Common myeloid progenitor, CD34-positive (primary cell): Measurements from ENCODE around the gene ZNF358.

Experiments used
- CTCF ChIA-PET: fragments of 350-600 bp; sonication (Branson Sonifier 250); formaldehyde crosslinking; loops from one replicate; lab custom pipeline; 2021; ENCODE audit warnings: antibody characterized with exemption; lab: Charles Lee
- POLR2A ChIA-PET: fragments of 350-600 bp; sonication (Branson Sonifier 250); formaldehyde crosslinking; loops from one replicate; lab custom pipeline; 2021; ENCODE audit warnings: antibody characterized with exemption; lab: Charles Lee
- DNase-seq, 3 donors: peaks; one replicate each; pipeline versions ENCODE4 v3.0.0 to v3.0.0-alpha.2; 2013
- H3K27ac ChIP-seq, 2 experiments: 1 replicate in 1 of 2; 2 replicates in 1 of 2; pipeline ENCODE4 v1.7.0; 2013; ENCODE audit warnings: inconsistent platforms in 2 of 2, low read length in 2 of 2, mild to moderate bottlenecking in 2 of 2, low read depth in 1 of 2, moderate library complexity in 1 of 2; ENCODE audit not compliant: severe bottlenecking in 2 of 2, insufficient read depth in 1 of 2, poor library complexity in 1 of 2
- H3K27me3 ChIP-seq, 5 experiments: replicated peaks in 2 of 5; 1 replicate in 3 of 5; 2 replicates in 2 of 5; pipeline versions ENCODE4 v1.6.1 to v1.7.0; 2013; ENCODE audit warnings: low read length in 4 of 5, mild to moderate bottlenecking in 2 of 5, moderate library complexity in 2 of 5, inconsistent platforms in 1 of 5; ENCODE audit not compliant: insufficient read depth in 5 of 5, control insufficient read depth in 4 of 5
- H3K36me3 ChIP-seq, 4 experiments: 1 replicate in 2 of 4; 2 replicates in 2 of 4; pipeline versions ENCODE4 v1.6.1 to v1.7.0; 2013; ENCODE audit warnings: low read length in 3 of 4, control low read depth in 1 of 4, mild to moderate bottlenecking in 1 of 4; ENCODE audit not compliant: control insufficient read depth in 4 of 4, insufficient read depth in 4 of 4
- H3K4me1 ChIP-seq, 4 experiments: 1 replicate in 3 of 4; 2 replicates in 1 of 4; pipeline versions ENCODE4 v1.6.1 to v1.7.1; 2013; ENCODE audit warnings: low read length in 3 of 4, mild to moderate bottlenecking in 3 of 4, control low read depth in 1 of 4, inconsistent platforms in 1 of 4, moderate library complexity in 1 of 4; ENCODE audit not compliant: control insufficient read depth in 4 of 4, insufficient read depth in 4 of 4; ENCODE audit errors: control extremely low read depth in 1 of 4
- H3K4me3 ChIP-seq, 7 experiments: 1 replicate in 4 of 7; 2 replicates in 3 of 7; pipeline versions ENCODE4 v1.5.1 to v1.7.0; 2013; ENCODE audit warnings: mild to moderate bottlenecking in 7 of 7, low read length in 6 of 7, moderate library complexity in 6 of 7, inconsistent platforms in 2 of 7, low read depth in 2 of 7, control low read depth in 1 of 7; ENCODE audit not compliant: insufficient read depth in 4 of 7, control insufficient read depth in 1 of 7; ENCODE audit errors: extremely low read depth in 1 of 7
- H3K9me3 ChIP-seq, 5 experiments: 1 replicate in 4 of 5; 2 replicates in 1 of 5; pipeline versions ENCODE4 v1.6.1 to v1.7.1; 2013; ENCODE audit warnings: low read length in 4 of 5, mild to moderate bottlenecking in 2 of 5, inconsistent platforms in 1 of 5, low read depth in 1 of 5, moderate library complexity in 1 of 5; ENCODE audit not compliant: control insufficient read depth in 4 of 5, insufficient read depth in 2 of 5; ENCODE audit errors: control extremely low read depth in 1 of 5
- WGBS: methylation state at CpG from one replicate; pipeline ENCODE4 v1.1.5; 2013; ENCODE audit not compliant: insufficient coverage; 5-methylcytosine and 5-hydroxymethylcytosine counted together

ZNF358 gene

GRCh38 chr19:7489609-7490044 is 26.3 kb upstream of the ZNF358 start:
- CTCF ChIA-PET = interaction anchor here (0.7 to 1.1 kb wide), 2 partner anchors 15 to 31 kb away, joined by 3 to 4 read pairs; no protein-coding TSS in a partner anchor
- no peak for DNase-seq
- Histone ChIP-seq H3K27me3 (no peaks in the 10 kb centered on the region), H3K27ac (peak overlapping the region in 1 of 2 experiments; percentile 89), H3K9me3 (no peaks in the 10 kb centered on the region), H3K4me1 (peaks cover 0 to 31% (median 20%) of the 10 kb centered on the region in 4 experiments), H3K36me3 (no peaks in the 10 kb centered on the region), H3K4me3 (peak overlapping the region in 2 of 7 experiments; percentile 74 to 87)
- WGBS = 96% methylated on average over 7 of the region's 11 CpGs
- POLR2A ChIA-PET = interaction anchor here (0.5 kb wide), 1 partner anchor 20 kb away, joined by 4 read pairs; no protein-coding TSS in a partner anchor

GRCh38 chr19:7492142-7492541 is 23.8 kb upstream of the ZNF358 start:
- DNase-seq = peak; percentile 61 to 81 (median 74)
- Histone ChIP-seq H3K27me3 (no peaks in the 10 kb centered on the region), H3K4me3 (no peak overlapping the region), H3K4me1 (peaks cover 0 to 32% (median 20%) of the 10 kb centered on the region in 4 experiments), H3K9me3 (no peaks in the 10 kb centered on the region), H3K36me3 (no peaks in the 10 kb centered on the region), H3K27ac (no peak overlapping the region)
- ChIA-PET POLR2A (no interaction called here), CTCF (no interaction called here)
- 23% methylated on average over 2 of the region's 4 CpGs for WGBS

DNA sequence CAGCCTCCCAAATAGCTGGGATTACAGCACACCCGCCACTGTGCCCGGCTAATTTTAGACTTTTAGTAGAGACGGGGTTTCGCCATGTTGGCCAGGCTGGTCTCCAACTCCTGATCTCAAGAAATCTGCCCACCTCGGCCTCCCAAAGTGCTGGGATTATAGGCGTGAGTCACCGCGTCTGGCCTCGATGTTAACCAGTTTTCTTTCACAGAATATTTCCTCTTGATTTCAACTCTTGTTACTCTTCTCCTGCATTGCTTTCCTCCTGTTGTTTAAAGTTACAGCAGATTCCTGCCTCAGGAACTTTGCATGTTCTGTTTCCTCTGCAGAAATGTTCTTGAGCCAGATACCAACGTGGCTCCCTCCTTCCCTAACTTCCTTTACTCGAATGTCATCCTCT is 23.3 kb upstream of the ZNF358 start:
- H3K4me1 ChIP-seq = peaks cover 0 to 32% (median 20%) of the 10 kb centered on the region in 4 experiments
- H3K27me3 ChIP-seq = no peaks in the 10 kb centered on the region
- no peak for DNase-seq
- no peaks in the 10 kb centered on the region for H3K9me3 ChIP-seq
- WGBS = 85% methylated on average over 11 of the region's 11 CpGs
- no peak overlapping the region for H3K4me3 ChIP-seq
- CTCF ChIA-PET = no interaction called here
- POLR2A ChIA-PET = no interaction called here
- H3K36me3 ChIP-seq = no peaks in the 10 kb centered on the region
- H3K27ac ChIP-seq = no peak overlapping the region

GRCh38 chr19:7494416-7495098 is 21.3 kb upstream of the ZNF358 start:
- no peak overlapping the region for H3K4me3 ChIP-seq
- ChIA-PET POLR2A (interaction anchor here (0.6 kb wide), 1 partner anchor 17 kb away, joined by 3 read pairs; no protein-coding TSS in a partner anchor), CTCF (interaction anchor here (0.6 to 1.4 kb wide), 2 partner anchors 10 to 140 kb away, joined by 3 read pairs; no protein-coding TSS in a partner anchor)
- H3K9me3 ChIP-seq = no peaks in the 10 kb centered on the region
- H3K36me3 ChIP-seq = no peaks in the 10 kb centered on the region
- WGBS = 91% methylated on average over 13 of the region's 13 CpGs
- no peak overlapping the region for H3K27ac ChIP-seq
- no peak for DNase-seq
- no peaks in the 10 kb centered on the region for H3K27me3 ChIP-seq
- H3K4me1 ChIP-seq = peaks cover 0 to 18% (median 9%) of the 10 kb centered on the region in 4 experiments

DNA sequence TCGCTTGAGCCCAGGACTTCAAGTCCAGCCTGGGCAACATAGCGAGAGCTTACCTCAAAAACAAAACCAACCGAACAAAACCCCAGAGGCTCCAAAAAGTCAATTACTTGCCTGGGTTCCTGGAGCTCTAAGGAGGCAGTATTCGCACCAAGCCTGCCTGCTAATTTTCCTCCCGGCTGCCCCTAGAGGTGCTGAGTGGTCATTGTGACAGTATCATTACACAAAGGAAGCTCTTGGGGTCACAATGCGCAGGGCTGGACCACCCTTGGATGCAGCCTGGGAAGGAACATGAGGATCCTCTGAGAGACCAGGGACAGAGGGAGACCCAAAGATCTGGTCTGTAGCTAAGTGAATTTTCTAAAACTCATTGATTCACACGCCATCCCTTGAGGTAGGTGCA is 18.6 kb upstream of the ZNF358 start:
- H3K27me3 ChIP-seq = peaks cover 0 to 19% (median 7%) of the 10 kb centered on the region in 5 experiments
- no peak overlapping the region for H3K27ac ChIP-seq
- peak; percentile 38 to 62 (median 61) for DNase-seq
- H3K4me3 ChIP-seq = no peak overlapping the region
- no peaks in the 10 kb centered on the region for H3K36me3 ChIP-seq
- 47% methylated on average over 5 of the region's 7 CpGs for WGBS
- peaks cover 0 to 17% (median 11%) of the 10 kb centered on the region in 4 experiments for H3K4me1 ChIP-seq
- peaks cover 0 to 6% (median 0%) of the 10 kb centered on the region in 5 experiments for H3K9me3 ChIP-seq
- ChIA-PET CTCF (interaction anchor here (0.8 to 2.7 kb wide), 8 partner anchors 9 to 71 kb away, joined by 3 to 18 read pairs (median 6); partner anchors contain the start of genes MCOLN1, PEX11G and ZNF358), POLR2A (interaction anchor here (0.7 kb wide), 1 partner anchor 1007 kb away, joined by 3 read pairs; no protein-coding TSS in a partner anchor)

- Histone ChIP-seq H3K36me3 (no peaks in the 10 kb centered on the region), H3K9me3 (peaks cover 0 to 6% (median 0%) of the 10 kb centered on the region in 5 experiments), H3K4me3 (peak overlapping the region; percentile 26 to 63 (median 47)), H3K27ac (no peak overlapping the region), H3K4me1 (peaks cover 0 to 23% (median 19%) of the 10 kb centered on the region in 4 experiments), H3K27me3 (peaks cover 0 to 23% (median 7%) of the 10 kb centered on the region in 5 experiments)
- peak; percentile 32 to 75 (median 54) for DNase-seq
- CTCF ChIA-PET = no interaction called here
- WGBS = 4% methylated on average over 81 of the region's 93 CpGs
- POLR2A ChIA-PET = no interaction called here
These were observed 15.0 kb upstream of the ZNF358 start for GRCh38 chr19:7500811-7501450.
